GM12878 (cell line): ENCODE results near the gene NUDT16L1. TPM values are rescaled to one million over a fixed set of nuclear protein-coding genes. Genes with fewer than 3 reads are reported as not detected.

Experiments
- ATAC-seq: fragments of 200-7000 bp; cut with Tn5 transposase; 3 replicates; pipeline ENCODE4 v1.9.1; 2020; ENCODE audit warnings: mild to moderate bottlenecking, moderate library complexity
- BruUV-seq: library from RNA; stranded (reverse); fragments of 400-500 nt; replicated peaks from 2 replicates; lab custom pipeline; 2021; lab: Mats Ljungman, UMichigan
- CTCF ChIA-PET: fragments of 300-600 bp; sonication (Branson Sonifier 250); formaldehyde crosslinking; extraction: SDS; loops from one replicate; lab custom pipeline; 2021; ENCODE audit warnings: inconsistent platforms; lab: Yijun Ruan, JAX
- POLR2A ChIA-PET: fragments of 350-600 bp; formaldehyde crosslinking; extraction: SDS; loops from one replicate; lab custom pipeline; 2021; ENCODE audit warnings: inconsistent platforms; lab: Charles Lee
- RAD21 ChIA-PET: fragments of 300-600 bp; sonication (Branson Sonifier 250); formaldehyde crosslinking; loops from one replicate; lab custom pipeline; 2023; ENCODE audit warnings: antibody characterized with exemption; ENCODE audit not compliant: unreplicated experiment; lab: Charles Lee
- SMC1A ChIA-PET: fragments of 300-600 bp; sonication (Branson Sonifier 250); formaldehyde crosslinking; loops from one replicate; lab custom pipeline; 2023; ENCODE audit not compliant: unreplicated experiment, uncharacterized antibody; lab: Charles Lee
- DNase-seq: peaks from one replicate; pipeline ENCODE4 v3.0.0-alpha.2; 2011; ENCODE audit warnings: low read depth, low spot score
- FAIRE-seq: peaks from 3 replicates; lab custom pipeline; 2011; peaks lifted over from hg19 to GRCh38; lab: Jason Lieb, UNC
- H2AFZ ChIP-seq: 2 replicates; pipeline ENCODE4 v1.6.0; 2011; ENCODE audit warnings: low read depth, low read length, control low read depth; ENCODE audit not compliant: control insufficient read depth
- H3K27ac ChIP-seq: 2 replicates; pipeline ENCODE4 v1.5.1; 2011; ENCODE audit warnings: control low read depth; ENCODE audit not compliant: control insufficient read depth, insufficient read depth
- H3K27me3 ChIP-seq, 2 experiments: replicated peaks in 1 of 2; 2 replicates each; pipeline versions ENCODE4 v1.6.0 to v1.6.1; 2011; ENCODE audit warnings: low read length in 1 of 2; ENCODE audit not compliant: control insufficient read depth in 2 of 2, insufficient read depth in 2 of 2
- H3K36me3 ChIP-seq, 2 experiments: 2 replicates each; pipeline ENCODE4 v1.5.1; 2011; ENCODE audit warnings: low read length in 1 of 2; ENCODE audit not compliant: control insufficient read depth in 2 of 2, insufficient read depth in 2 of 2
- H3K4me1 ChIP-seq: 2 replicates; pipeline ENCODE4 v1.6.1; 2011; ENCODE audit warnings: mild to moderate bottlenecking, low read length, moderate library complexity, mixed read lengths; ENCODE audit not compliant: control insufficient read depth, insufficient read depth
- H3K4me2 ChIP-seq: 2 replicates; pipeline ENCODE4 v1.6.0; 2011; ENCODE audit warnings: control low read depth; ENCODE audit not compliant: control insufficient read depth, insufficient read depth
- H3K4me3 ChIP-seq: fragments of 200-600 bp; sonication (generic); 2 replicates; pipeline ENCODE4 v1.5.1; 2016
- H3K79me2 ChIP-seq: 2 replicates; pipeline ENCODE4 v1.6.0; 2011; ENCODE audit warnings: low read length; ENCODE audit not compliant: control insufficient read depth, insufficient read depth
- H3K9ac ChIP-seq: 2 replicates; pipeline ENCODE4 v1.8.0; 2011; ENCODE audit warnings: low read length, control low read depth, mixed read lengths; ENCODE audit not compliant: control insufficient read depth, insufficient read depth
- H3K9me3 ChIP-seq: replicated peaks from 3 replicates; pipeline ENCODE4 v1.5.1; 2011; ENCODE audit warnings: mild to moderate bottlenecking, low read length; ENCODE audit not compliant: control insufficient read depth, insufficient read depth
- H4K20me1 ChIP-seq: 2 replicates; pipeline ENCODE4 v1.6.0; 2011; ENCODE audit not compliant: control insufficient read depth, insufficient read depth
- HDAC2 ChIP-seq: fragments of 200-600 bp; sonication (generic); IDR thresholded peaks from 2 replicates; pipeline ENCODE4 v1.6.1; 2017
- MYB ChIP-seq: fragments of 150-350 bp; IDR thresholded peaks from 2 replicates; pipeline ENCODE4 v1.6.1; 2014; ENCODE audit warnings: mild to moderate bottlenecking, low read depth, low read length, borderline replicate concordance
- SPI1 ChIP-seq: IDR thresholded peaks from 2 replicates; pipeline ENCODE4 v1.6.1; 2011; ENCODE audit warnings: low read depth, mild to moderate bottlenecking, low read length, moderate library complexity, borderline replicate concordance; ENCODE audit not compliant: insufficient read depth
- STAT1 ChIP-seq: fragments of 450-650 bp; conservative IDR thresholded peaks from 2 replicates; pipeline ENCODE4 v1.6.1; 2014; ENCODE audit warnings: antibody characterized with exemption, mild to moderate bottlenecking
- ZNF384 ChIP-seq: IDR thresholded peaks from 2 replicates; pipeline ENCODE4 v1.6.1; 2012; ENCODE audit warnings: low read depth, mild to moderate bottlenecking, low read length, improper control_type of control experiment, borderline replicate concordance
- WGBS: methylation state at CpG from one replicate; pipeline ENCODE4 v1.1.6; 2016; ENCODE audit warnings: low lambda C conversion rate; ENCODE audit not compliant: insufficient replicate concordance, insufficient coverage; ENCODE audit errors: missing lambda C conversion rate; 5-methylcytosine and 5-hydroxymethylcytosine counted together
- in situ Hi-C: fragments of 300-500 bp; cut with MboI; formaldehyde crosslinking; loops from 9 replicates; pipeline ENCODE4 v1.14.3; 2018; ENCODE audit warnings: mixed read lengths
- intact Hi-C: fragments of 100-400 bp; cut with micrococcal nuclease; formaldehyde crosslinking; loops from one replicate; pipeline ENCODE4 v1.14.2; 2022; ENCODE audit not compliant: unreplicated experiment
- polyA plus RNA-seq, 11 experiments: library from polyadenylated mRNA; depleted of rRNA in 4 of 11; unstranded in 6 of 11; stranded (reverse) in 5 of 11; fragments of >200 nt; fragmentation: Nextera tagmentation in 4 of 11; fragmentation: Illumina TruSeq in 1 of 11; extraction: Ambion mirVana in 4 of 11; extraction: Trizol in 1 of 11; gene quantifications; 1 replicate in 1 of 11; 2 replicates in 10 of 11; pipeline versions ENCODE4 v1.2.1 to v1.2.3, GENCODE V29; 2011 to 2016; ENCODE audit warnings: inconsistent platforms in 2 of 11, missing spikeins in 2 of 11, low read depth in 1 of 11
- total RNA-seq, 4 experiments: library from RNA; depleted of rRNA in 3 of 4; stranded (reverse); fragments of >200 nt in 3 of 4; fragmentation: Illumina TruSeq in 1 of 4; extraction: Trizol in 1 of 4; gene quantifications; 2 replicates each; pipeline versions ENCODE4 v1.2.1 to v1.2.3, GENCODE V29; 2013 to 2021
- TF ChIP-seq, protein P1 (sequence below): IDR thresholded peaks from 2 replicates; pipeline ENCODE4 v1.6.1; 2012; ENCODE audit warnings: low read length, inconsistent platforms
- TF ChIP-seq, protein P2 (sequence below): fragments of 450-650 bp; formaldehyde crosslinking; IDR thresholded peaks from 2 replicates; pipeline ENCODE4 v1.4.0; 2020; ENCODE audit warnings: mild to moderate bottlenecking, moderate library complexity
- TF ChIP-seq, protein P3 (sequence below): fragments of 450-650 bp; IDR thresholded peaks from 2 replicates; pipeline ENCODE4 v1.6.1; 2017; ENCODE audit warnings: antibody characterized with exemption, mild to moderate bottlenecking, moderate library complexity

The NUDT16L1 gene
- total and polyA plus RNA-seq, 10 of the 15 experiments (the other 5 are each of a cell fraction or from before 2014, with no cell fraction given): 1.4 to 77.7 (median 28.9) TPM

- no TSS peak for BruUV-seq
- no peak overlapping the region for H3K4me2 ChIP-seq
- H3K79me2 ChIP-seq: no peaks in the 10 kb centered on the region
- DNase-seq (no peak), ATAC-seq (no peak), FAIRE-seq (no peak)
- intact Hi-C loops: no loop called here
- ChIA-PET POLR2A (no interaction called here), RAD21 (no interaction called here), CTCF (no interaction called here), SMC1A (no interaction called here)
- H3K27me3 ChIP-seq: no peaks in the 10 kb centered on the region
- TF ChIP-seq ZNF384 (no peak), HDAC2 (no peak), STAT1 (no peak), SPI1 (no peak), MYB (no peak)
- TF ChIP-seq, protein P1, sequence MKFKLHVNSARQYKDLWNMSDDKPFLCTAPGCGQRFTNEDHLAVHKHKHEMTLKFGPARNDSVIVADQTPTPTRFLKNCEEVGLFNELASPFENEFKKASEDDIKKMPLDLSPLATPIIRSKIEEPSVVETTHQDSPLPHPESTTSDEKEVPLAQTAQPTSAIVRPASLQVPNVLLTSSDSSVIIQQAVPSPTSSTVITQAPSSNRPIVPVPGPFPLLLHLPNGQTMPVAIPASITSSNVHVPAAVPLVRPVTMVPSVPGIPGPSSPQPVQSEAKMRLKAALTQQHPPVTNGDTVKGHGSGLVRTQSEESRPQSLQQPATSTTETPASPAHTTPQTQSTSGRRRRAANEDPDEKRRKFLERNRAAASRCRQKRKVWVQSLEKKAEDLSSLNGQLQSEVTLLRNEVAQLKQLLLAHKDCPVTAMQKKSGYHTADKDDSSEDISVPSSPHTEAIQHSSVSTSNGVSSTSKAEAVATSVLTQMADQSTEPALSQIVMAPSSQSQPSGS: no peak
- TF ChIP-seq, protein P2, sequence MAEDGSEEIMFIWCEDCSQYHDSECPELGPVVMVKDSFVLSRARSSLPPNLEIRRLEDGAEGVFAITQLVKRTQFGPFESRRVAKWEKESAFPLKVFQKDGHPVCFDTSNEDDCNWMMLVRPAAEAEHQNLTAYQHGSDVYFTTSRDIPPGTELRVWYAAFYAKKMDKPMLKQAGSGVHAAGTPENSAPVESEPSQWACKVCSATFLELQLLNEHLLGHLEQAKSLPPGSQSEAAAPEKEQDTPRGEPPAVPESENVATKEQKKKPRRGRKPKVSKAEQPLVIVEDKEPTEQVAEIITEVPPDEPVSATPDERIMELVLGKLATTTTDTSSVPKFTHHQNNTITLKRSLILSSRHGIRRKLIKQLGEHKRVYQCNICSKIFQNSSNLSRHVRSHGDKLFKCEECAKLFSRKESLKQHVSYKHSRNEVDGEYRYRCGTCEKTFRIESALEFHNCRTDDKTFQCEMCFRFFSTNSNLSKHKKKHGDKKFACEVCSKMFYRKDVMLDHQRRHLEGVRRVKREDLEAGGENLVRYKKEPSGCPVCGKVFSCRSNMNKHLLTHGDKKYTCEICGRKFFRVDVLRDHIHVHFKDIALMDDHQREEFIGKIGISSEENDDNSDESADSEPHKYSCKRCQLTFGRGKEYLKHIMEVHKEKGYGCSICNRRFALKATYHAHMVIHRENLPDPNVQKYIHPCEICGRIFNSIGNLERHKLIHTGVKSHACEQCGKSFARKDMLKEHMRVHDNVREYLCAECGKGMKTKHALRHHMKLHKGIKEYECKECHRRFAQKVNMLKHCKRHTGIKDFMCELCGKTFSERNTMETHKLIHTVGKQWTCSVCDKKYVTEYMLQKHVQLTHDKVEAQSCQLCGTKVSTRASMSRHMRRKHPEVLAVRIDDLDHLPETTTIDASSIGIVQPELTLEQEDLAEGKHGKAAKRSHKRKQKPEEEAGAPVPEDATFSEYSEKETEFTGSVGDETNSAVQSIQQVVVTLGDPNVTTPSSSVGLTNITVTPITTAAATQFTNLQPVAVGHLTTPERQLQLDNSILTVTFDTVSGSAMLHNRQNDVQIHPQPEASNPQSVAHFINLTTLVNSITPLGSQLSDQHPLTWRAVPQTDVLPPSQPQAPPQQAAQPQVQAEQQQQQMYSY: no peak
- TF ChIP-seq, protein P3, sequence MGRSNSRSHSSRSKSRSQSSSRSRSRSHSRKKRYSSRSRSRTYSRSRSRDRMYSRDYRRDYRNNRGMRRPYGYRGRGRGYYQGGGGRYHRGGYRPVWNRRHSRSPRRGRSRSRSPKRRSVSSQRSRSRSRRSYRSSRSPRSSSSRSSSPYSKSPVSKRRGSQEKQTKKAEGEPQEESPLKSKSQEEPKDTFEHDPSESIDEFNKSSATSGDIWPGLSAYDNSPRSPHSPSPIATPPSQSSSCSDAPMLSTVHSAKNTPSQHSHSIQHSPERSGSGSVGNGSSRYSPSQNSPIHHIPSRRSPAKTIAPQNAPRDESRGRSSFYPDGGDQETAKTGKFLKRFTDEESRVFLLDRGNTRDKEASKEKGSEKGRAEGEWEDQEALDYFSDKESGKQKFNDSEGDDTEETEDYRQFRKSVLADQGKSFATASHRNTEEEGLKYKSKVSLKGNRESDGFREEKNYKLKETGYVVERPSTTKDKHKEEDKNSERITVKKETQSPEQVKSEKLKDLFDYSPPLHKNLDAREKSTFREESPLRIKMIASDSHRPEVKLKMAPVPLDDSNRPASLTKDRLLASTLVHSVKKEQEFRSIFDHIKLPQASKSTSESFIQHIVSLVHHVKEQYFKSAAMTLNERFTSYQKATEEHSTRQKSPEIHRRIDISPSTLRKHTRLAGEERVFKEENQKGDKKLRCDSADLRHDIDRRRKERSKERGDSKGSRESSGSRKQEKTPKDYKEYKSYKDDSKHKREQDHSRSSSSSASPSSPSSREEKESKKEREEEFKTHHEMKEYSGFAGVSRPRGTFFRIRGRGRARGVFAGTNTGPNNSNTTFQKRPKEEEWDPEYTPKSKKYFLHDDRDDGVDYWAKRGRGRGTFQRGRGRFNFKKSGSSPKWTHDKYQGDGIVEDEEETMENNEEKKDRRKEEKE: no peak
- no peaks in the 10 kb centered on the region; the same call in 1 of the 2 replicates for H4K20me1 ChIP-seq
- H3K4me1 ChIP-seq: no peaks in the 10 kb centered on the region
- 97% methylated on average over 42 of the region's 47 CpGs for WGBS
- H3K36me3 ChIP-seq: peaks cover 0 to 26% of the 10 kb centered on the region in 2 experiments
- H3K9ac ChIP-seq: no peak overlapping the region
- in situ Hi-C loops: no loop called here
- H3K9me3 ChIP-seq: no peaks in the 10 kb centered on the region
- no peak overlapping the region for H2AFZ ChIP-seq
- H3K4me3 ChIP-seq: no peak overlapping the region
- no peak overlapping the region for H3K27ac ChIP-seq
Measured at GRCh38 chr16:4679850-4680636, 13.3 kb upstream of the NUDT16L1 start.
